ENCODE measurements around the gene ARHGAP12. TPM values are rescaled to one million over a fixed set of nuclear protein-coding genes. Genes with fewer than 3 reads are reported as not detected.

Gene ARHGAP12
- total RNA-seq, 1 experiment from 2014 or later, result 51.9 TPM

DNA sequence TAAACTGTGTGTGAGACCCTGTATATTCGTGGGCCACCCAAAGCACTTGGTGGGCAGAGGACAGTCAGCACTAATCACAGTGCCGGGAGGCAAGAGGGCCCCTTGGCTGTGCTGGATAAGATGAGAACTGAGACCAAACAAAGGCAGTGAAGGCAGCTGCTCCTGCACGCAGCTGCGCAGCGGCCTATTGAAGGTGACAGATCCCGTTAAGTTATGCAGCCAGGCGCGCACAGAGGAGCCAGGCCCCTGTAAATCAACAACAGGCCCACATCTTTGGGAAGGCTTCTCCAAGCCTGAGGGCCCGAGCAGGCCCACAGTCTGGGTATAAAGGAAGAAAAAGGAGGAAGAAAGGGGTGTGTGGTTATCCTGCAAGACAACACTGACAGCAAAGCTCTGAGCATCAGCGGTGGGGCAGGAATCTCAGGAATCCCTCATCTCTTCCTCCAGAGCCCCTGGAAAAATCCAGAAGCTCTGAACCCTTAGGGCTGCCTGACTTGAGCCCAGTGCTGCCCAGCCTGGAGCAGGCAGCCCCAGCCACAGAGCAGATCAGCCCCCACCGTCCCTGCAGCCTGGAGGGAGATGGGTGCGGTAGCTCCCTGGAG is 154.2 kb downstream of the ARHGAP12 start:
- intact Hi-C loops (cut with micrococcal nuclease; ENCODE audit: unreplicated experiment), result no loop called here
- POLR2A ChIA-PET (ENCODE audit: unreplicated experiment), result no interaction called here
- no peaks in the 10 kb centered on the region for H3F3A ChIP-seq (ENCODE audit: insufficient read depth, low read depth)
- H3K79me2 ChIP-seq (ENCODE audit: low read depth), result no peaks in the 10 kb centered on the region
- no peak overlapping the region for H3K4me3 ChIP-seq
- H4K20me1 ChIP-seq (ENCODE audit: insufficient read depth), result no peaks in the 10 kb centered on the region
- H3K9me3 ChIP-seq (ENCODE audit: insufficient read depth, low read depth), result no peaks in the 10 kb centered on the region
- DNase-seq, result no peak
- no peaks in the 10 kb centered on the region for H3K27me3 ChIP-seq (ENCODE audit: insufficient read depth, low read depth)
- CTCF ChIA-PET, result no interaction called here
- H3K4me1 ChIP-seq (replicated peaks; ENCODE audit: insufficient read depth), result no peaks in the 10 kb centered on the region
- TF ChIP-seq, protein P1, sequence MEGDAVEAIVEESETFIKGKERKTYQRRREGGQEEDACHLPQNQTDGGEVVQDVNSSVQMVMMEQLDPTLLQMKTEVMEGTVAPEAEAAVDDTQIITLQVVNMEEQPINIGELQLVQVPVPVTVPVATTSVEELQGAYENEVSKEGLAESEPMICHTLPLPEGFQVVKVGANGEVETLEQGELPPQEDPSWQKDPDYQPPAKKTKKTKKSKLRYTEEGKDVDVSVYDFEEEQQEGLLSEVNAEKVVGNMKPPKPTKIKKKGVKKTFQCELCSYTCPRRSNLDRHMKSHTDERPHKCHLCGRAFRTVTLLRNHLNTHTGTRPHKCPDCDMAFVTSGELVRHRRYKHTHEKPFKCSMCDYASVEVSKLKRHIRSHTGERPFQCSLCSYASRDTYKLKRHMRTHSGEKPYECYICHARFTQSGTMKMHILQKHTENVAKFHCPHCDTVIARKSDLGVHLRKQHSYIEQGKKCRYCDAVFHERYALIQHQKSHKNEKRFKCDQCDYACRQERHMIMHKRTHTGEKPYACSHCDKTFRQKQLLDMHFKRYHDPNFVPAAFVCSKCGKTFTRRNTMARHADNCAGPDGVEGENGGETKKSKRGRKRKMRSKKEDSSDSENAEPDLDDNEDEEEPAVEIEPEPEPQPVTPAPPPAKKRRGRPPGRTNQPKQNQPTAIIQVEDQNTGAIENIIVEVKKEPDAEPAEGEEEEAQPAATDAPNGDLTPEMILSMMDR (conservative IDR thresholded peaks at IDR 0.05), result no peak
- no TSS peak for BruUV-seq (replicated peaks)
- H3K36me3 ChIP-seq (ENCODE audit: low read depth), result no peaks in the 10 kb centered on the region
- no peaks in the 10 kb centered on the region for H3K9me2 ChIP-seq (ENCODE audit: insufficient read depth)
- no peak overlapping the region for H3K4me2 ChIP-seq
- H3K27ac ChIP-seq, result no peak overlapping the region
- H2AFZ ChIP-seq, result no peak overlapping the region

DNA sequence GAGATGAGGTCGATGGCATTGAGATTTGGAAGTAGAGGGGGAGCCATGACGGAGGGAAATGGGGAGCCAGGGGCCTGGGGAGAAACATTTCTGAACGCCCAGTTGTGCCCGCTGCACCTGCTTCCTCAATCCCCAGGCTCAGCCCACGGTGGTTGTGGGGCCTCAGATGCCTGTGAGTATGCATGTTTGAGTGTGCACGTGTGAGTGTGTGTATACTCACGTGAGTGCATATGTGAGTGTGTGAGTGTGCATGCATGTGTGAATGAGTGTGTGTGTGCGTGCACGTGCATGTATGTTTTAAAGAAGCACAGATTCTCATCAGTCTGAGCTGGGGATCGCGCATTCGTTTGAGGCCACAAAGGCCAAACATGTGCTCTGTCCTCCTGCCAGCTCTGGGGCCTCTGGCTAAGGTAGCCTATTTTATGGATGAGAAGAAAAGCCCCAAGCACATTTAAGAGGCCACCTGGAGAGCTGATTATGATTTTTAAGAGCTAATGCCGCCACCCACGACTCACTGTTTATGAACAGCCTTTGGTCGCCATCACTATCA is 154.8 kb downstream of the ARHGAP12 start:
- Histone ChIP-seq H3K9me3 (ENCODE audit: insufficient read depth, low read depth) (no peaks in the 10 kb centered on the region), H4K20me1 (ENCODE audit: insufficient read depth) (no peaks in the 10 kb centered on the region), H3K79me2 (ENCODE audit: low read depth) (no peaks in the 10 kb centered on the region), H3F3A (ENCODE audit: insufficient read depth, low read depth) (no peaks in the 10 kb centered on the region), H2AFZ (no peak overlapping the region), H3K27ac (no peak overlapping the region), H3K4me1 (replicated peaks; ENCODE audit: insufficient read depth) (no peaks in the 10 kb centered on the region), H3K4me2 (no peak overlapping the region), H3K9me2 (ENCODE audit: insufficient read depth) (no peaks in the 10 kb centered on the region), H3K27me3 (ENCODE audit: insufficient read depth, low read depth) (no peaks in the 10 kb centered on the region), H3K36me3 (ENCODE audit: low read depth) (no peaks in the 10 kb centered on the region), H3K4me3 (no peak overlapping the region)
- intact Hi-C loops (cut with micrococcal nuclease; ENCODE audit: unreplicated experiment), result no loop called here
- DNase-seq, result no peak
- BruUV-seq (replicated peaks), result no TSS peak
- ChIA-PET CTCF (no interaction called here), POLR2A (ENCODE audit: unreplicated experiment) (no interaction called here)
- TF ChIP-seq EZH2 (IDR thresholded peaks at IDR 0.05; ENCODE audit: low read depth), result no peak
- TF ChIP-seq, protein P1 (conservative IDR thresholded peaks at IDR 0.05), result no peak

DNA sequence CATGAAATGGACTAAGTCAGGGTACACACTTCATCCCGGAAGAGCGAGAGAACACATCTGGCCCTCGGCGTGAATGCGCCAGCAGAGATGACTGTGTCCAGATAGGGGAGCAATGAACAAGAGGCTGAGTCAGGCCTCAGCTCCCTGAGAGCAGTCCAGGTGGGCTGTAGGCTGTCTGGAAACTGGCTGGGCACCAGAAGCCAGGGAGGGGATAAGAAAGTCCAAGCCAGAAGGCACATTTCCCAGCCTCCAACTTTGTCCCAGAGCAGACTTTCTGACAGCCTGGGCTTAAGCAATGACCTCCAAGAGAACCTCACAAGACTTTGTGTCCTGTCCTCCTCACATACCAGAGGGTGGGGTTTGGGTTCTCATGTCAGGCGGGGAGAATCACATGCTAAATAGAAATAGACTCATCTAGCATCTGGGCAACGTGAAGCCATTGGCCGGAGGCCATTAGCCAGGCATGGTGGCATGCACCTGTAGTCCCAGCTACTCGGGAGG is 157.2 kb downstream of the ARHGAP12 start:
- Histone ChIP-seq H3K9me2 (ENCODE audit: insufficient read depth) (no peaks in the 10 kb centered on the region), H4K20me1 (ENCODE audit: insufficient read depth) (no peaks in the 10 kb centered on the region), H3K4me1 (replicated peaks; ENCODE audit: insufficient read depth) (no peaks in the 10 kb centered on the region), H3K4me3 (no peak overlapping the region), H3K9me3 (ENCODE audit: insufficient read depth, low read depth) (no peaks in the 10 kb centered on the region), H3K27ac (no peak overlapping the region), H3K4me2 (no peak overlapping the region), H3K36me3 (ENCODE audit: low read depth) (no peaks in the 10 kb centered on the region), H3K79me2 (ENCODE audit: low read depth) (no peaks in the 10 kb centered on the region), H3K27me3 (ENCODE audit: insufficient read depth, low read depth) (no peaks in the 10 kb centered on the region), H2AFZ (no peak overlapping the region), H3F3A (ENCODE audit: insufficient read depth, low read depth) (no peaks in the 10 kb centered on the region)
- intact Hi-C loops (cut with micrococcal nuclease; ENCODE audit: unreplicated experiment), result no loop called here
- CTCF ChIA-PET, result no interaction called here
- POLR2A ChIA-PET (ENCODE audit: unreplicated experiment), result no interaction called here
- no peak for DNase-seq
- BruUV-seq (replicated peaks), result no TSS peak
- TF ChIP-seq, protein P1 (conservative IDR thresholded peaks at IDR 0.05), result no peak
- TF ChIP-seq EZH2 (IDR thresholded peaks at IDR 0.05; ENCODE audit: low read depth), result no peak
